ENCODE results near the gene CUX1.

DNA sequence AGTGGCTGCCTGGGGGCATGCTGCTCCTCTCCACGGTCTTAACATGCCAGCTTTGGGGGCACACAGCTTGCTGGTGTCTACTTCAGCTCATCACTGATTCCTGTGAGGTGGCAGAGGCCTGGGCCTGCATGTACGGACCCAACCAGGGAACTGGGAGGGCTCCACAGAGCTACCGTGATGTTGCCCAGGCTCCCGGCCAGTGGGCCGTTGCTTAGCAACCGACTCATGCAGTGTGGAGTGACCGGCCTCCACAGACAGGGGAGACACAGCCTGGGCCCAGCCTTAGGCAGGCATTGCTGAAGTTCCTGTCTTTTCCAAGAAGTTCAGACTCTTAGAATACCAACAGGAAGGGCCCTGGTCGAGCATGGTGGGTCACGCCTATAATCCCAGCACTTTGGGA, 443.4 kb downstream of the CUX1 start:
- TF ChIP-seq EZH2 (IDR thresholded peaks at IDR 0.05; ENCODE audit: insufficient read depth, low read length) = no peak
- TF ChIP-seq, protein P1, sequence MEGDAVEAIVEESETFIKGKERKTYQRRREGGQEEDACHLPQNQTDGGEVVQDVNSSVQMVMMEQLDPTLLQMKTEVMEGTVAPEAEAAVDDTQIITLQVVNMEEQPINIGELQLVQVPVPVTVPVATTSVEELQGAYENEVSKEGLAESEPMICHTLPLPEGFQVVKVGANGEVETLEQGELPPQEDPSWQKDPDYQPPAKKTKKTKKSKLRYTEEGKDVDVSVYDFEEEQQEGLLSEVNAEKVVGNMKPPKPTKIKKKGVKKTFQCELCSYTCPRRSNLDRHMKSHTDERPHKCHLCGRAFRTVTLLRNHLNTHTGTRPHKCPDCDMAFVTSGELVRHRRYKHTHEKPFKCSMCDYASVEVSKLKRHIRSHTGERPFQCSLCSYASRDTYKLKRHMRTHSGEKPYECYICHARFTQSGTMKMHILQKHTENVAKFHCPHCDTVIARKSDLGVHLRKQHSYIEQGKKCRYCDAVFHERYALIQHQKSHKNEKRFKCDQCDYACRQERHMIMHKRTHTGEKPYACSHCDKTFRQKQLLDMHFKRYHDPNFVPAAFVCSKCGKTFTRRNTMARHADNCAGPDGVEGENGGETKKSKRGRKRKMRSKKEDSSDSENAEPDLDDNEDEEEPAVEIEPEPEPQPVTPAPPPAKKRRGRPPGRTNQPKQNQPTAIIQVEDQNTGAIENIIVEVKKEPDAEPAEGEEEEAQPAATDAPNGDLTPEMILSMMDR (IDR thresholded peaks at IDR 0.05; ENCODE audit: insufficient read depth, low read depth, low read length) = no peak

Measured in astrocyte (in vitro differentiated cells and primary cell).